GM12865 (cell line): ENCODE measurements around the gene ZNF343.

Experiments
- DNase-seq: peaks from one replicate; pipeline ENCODE4 v3.0.0; 2010; ENCODE audit warnings: low read depth
- H3K4me3 ChIP-seq: 2 replicates; pipeline ENCODE4 v1.5.1; 2011; ENCODE audit warnings: mild to moderate bottlenecking, low read depth, low read length, control low read depth
- TF ChIP-seq, protein P1 (sequence below): IDR thresholded peaks from 2 replicates; pipeline ENCODE4 v1.5.1; 2011; ENCODE audit warnings: low read length, control low read depth, low read depth, inconsistent platforms; ENCODE audit not compliant: insufficient read depth; ENCODE audit errors: missing control alignments

ZNF343 gene

DNA sequence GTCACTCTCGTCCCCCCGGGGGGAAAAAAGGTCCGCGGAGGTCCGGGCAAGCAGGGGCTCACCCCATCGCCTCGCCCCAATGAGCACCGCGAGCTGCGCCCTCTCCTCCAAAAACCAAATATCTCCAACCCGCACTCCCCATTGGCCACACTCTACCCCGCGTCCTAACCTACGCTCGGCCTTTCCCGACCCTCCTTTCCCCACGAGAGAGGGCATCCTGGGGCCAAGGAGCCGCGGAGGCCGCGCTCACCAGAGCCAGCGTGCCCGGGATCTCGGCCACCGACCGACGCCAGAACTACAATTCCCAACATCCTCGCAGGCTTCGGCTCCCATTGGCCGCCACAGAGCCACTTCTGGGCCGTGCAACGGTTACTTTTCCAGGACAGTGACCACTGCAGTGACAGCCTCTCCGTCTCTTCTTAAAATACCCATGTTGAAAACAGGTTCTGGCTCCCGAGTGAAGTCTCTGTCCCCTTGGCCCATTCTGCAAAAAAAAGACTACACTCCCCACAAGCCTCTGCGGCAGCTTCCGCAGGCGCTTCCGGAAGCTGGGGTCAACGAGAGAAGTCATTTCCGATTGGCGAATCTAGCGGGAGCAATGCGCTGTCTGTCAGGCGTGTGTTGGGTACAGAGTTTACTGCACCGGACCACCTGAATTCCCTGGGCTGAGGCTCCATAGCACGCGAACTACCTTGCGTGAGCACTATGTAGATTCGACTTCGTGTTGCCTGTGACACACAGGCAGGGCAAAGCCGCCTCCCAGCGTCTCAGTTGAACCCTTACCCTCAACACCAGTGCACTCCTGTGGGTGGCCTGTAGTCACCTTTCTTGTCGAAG, at the start of gene ZNF343:
ZNF343 (minus strand) TSS at position 285 of the 837 bp plus-strand sequence. CDS start 15,020 bp downstream, outside the sequence.
- peak within 1 kb of the TSS; percentile 98 for H3K4me3 ChIP-seq
- DNase-seq: peak; percentile 89
- TF ChIP-seq, protein P1, sequence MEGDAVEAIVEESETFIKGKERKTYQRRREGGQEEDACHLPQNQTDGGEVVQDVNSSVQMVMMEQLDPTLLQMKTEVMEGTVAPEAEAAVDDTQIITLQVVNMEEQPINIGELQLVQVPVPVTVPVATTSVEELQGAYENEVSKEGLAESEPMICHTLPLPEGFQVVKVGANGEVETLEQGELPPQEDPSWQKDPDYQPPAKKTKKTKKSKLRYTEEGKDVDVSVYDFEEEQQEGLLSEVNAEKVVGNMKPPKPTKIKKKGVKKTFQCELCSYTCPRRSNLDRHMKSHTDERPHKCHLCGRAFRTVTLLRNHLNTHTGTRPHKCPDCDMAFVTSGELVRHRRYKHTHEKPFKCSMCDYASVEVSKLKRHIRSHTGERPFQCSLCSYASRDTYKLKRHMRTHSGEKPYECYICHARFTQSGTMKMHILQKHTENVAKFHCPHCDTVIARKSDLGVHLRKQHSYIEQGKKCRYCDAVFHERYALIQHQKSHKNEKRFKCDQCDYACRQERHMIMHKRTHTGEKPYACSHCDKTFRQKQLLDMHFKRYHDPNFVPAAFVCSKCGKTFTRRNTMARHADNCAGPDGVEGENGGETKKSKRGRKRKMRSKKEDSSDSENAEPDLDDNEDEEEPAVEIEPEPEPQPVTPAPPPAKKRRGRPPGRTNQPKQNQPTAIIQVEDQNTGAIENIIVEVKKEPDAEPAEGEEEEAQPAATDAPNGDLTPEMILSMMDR: peak; percentile 12

DNA sequence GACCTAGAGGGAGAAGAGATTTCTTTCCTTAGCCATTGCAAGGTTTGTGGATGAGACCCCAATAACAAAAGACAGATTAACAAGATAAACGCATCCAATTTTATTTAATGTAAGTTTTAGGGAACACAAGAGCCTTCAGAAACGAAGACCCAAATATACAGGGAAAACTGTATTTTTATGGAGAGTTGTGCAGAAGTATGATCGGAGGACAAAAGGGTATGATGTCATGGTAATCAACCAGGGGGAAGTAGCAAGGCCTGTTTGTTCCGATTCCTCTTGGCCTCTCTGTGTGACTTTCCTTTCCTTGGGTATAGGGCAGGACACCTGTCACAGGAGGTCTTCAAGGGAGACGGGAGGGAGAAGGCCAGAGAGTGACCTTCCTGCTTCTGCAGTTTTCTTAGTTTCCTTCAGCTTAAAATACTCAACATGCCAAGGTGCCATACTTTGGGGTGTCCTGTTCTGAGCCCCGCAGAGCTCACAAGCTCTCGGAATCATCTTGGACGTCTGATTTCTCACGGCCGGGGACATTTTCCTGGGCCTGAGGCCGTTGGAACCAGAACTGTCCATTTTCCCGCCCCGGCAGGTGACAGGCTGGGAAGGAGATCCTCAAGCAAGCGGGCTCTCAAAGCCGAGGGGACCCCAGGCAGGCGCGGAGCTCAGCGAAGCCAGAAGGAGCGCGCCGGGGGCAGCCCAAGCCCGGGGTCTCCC, 49.3 kb upstream of the ZNF343 start:
- no peak overlapping the region for H3K4me3 ChIP-seq
- TF ChIP-seq, protein P1: no peak
- DNase-seq: no peak

DNA sequence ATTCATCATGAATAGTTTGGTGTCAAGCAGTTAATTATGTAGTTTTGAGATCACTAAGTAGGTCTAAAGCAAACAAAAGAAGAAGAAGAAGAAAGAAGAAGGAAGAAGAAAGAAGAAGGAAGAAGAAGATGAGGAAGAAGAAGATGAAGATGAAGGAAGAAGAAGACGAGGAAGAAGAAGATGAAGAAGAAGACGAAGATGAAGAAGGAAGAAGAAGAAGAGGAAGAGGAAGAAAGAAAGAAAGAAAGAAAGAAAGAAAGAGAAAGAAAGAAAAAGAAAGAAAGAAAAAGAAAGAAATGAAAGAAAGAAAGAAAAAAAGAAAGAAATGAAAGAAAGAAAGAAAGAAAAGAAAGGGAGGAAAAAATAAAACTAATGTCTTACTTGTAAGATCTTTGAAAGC, 36.9 kb upstream of the ZNF343 start:
- TF ChIP-seq, protein P1: no peak
- H3K4me3 ChIP-seq: no peak overlapping the region
- no peak for DNase-seq

DNA sequence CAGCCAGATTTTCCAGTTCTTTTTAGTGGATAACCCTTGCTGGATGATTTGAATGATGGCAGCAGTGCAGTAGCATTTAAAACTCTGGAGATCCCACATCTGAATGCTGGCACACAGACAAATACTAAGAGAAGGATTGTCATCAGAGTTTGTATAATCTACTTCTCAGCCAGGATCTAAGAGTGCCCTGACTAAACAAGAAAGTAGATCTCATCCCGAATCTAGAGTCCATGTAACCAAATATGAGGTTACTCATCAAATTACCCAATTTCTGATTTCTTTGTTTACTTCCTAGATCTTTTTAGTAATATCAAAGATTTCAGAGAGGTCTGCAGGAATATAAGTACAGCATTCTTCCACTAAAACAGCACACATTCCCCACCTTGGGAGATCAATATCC, 35.5 kb upstream of the ZNF343 start:
- DNase-seq: no peak
- TF ChIP-seq, protein P1: no peak
- no peak overlapping the region for H3K4me3 ChIP-seq

DNA sequence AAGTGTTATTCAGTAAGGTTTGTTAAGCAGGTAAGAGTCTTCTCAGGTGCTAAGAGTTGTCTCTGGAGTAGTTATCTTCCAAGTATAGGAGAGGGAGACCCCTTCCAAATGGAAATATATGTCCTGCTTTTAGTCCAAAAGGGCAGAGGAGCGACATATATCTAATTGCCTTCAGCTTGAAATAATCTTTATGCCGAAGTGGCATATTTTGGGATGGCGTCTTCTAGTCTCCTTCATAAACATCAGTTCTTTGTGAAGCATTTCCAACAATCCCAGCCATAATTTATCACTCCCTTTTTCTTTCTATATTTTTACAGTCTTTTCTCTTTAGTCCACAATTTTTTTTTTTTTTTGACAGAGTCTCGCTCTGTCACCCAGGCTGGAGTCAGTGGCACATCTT, 33.6 kb upstream of the ZNF343 start:
- H3K4me3 ChIP-seq: no peak overlapping the region
- TF ChIP-seq, protein P1: no peak
- DNase-seq: no peak

DNA sequence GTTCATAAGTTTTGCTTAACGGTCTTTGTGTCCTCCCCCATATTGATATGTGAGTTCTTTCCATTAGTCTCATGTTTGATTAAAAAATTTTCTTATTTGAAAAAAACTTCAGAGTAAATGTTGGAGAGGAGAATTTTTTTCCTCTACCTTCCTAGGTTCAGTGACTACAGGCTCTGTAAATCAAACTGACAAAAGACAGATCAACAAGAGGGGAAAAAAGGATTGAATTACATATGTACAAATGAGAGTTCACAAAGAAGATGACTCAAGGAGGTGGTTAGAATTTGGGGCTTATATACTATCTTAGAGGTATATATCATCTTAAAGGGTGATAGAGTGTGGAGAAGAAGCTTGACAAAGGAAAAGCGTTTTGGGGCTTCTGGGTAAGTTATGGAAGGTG, 33.2 kb upstream of the ZNF343 start:
- DNase-seq: no peak
- no peak overlapping the region for H3K4me3 ChIP-seq
- TF ChIP-seq, protein P1: no peak
